ENCODE measurements around the gene CAVIN1.

DNA sequence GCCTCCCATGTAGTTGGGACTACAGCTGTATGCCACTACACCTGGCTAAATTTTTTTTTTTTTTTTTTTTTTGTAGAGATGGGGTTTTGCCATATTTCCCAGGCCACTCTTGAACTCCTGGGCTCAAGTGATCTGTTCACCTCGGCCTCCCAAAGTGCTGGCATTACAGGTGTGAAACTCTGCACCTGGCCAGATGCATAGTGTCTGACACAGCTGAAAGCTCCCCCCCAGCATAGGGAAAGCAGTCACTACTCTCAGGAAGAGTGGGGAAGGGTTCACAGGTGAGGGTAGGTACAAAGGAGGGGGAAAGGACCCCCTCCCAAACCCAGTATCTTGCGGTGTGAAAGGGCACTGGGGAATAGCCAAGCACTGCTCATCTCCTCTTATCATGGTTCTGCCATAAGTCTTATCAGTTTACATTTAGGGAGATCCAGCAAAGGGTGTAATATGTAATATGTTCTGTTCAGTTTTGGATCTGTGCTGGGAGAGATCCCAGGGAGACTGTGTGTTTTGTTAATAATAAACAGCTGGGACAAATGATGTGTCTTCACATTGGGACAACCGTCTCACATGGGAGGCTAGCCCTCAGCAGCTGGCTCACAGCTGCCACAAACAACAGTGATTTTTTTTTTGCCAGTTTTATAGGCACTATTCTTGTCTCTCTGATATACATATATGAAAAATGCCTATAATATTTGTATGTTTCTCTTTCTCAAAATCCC, 6.8 kb upstream of the CAVIN1 start:
- TF ChIP-seq, protein P1, sequence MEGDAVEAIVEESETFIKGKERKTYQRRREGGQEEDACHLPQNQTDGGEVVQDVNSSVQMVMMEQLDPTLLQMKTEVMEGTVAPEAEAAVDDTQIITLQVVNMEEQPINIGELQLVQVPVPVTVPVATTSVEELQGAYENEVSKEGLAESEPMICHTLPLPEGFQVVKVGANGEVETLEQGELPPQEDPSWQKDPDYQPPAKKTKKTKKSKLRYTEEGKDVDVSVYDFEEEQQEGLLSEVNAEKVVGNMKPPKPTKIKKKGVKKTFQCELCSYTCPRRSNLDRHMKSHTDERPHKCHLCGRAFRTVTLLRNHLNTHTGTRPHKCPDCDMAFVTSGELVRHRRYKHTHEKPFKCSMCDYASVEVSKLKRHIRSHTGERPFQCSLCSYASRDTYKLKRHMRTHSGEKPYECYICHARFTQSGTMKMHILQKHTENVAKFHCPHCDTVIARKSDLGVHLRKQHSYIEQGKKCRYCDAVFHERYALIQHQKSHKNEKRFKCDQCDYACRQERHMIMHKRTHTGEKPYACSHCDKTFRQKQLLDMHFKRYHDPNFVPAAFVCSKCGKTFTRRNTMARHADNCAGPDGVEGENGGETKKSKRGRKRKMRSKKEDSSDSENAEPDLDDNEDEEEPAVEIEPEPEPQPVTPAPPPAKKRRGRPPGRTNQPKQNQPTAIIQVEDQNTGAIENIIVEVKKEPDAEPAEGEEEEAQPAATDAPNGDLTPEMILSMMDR (IDR thresholded peaks at IDR 0.05) = no peak
- TF ChIP-seq POLR2AphosphoS5 (IDR thresholded peaks at IDR 0.05) = no peak
